Measurements from ENCODE around the gene PSME4. TPM values are rescaled to one million over a fixed set of nuclear protein-coding genes. Genes with fewer than 3 reads are reported as not detected.
A peak's percentile ranks its signal among the peaks of the same experiment; 100 is the strongest.
"Not testable (repeated sequence)": the region's sequence is repeated elsewhere in the genome, so short reads cannot be mapped to it uniquely, and the experiment has no call there.

PSME4 gene
- total RNA-seq, 2 donors from 2014 or later, result 64.5 to 80.4 TPM

DNA sequence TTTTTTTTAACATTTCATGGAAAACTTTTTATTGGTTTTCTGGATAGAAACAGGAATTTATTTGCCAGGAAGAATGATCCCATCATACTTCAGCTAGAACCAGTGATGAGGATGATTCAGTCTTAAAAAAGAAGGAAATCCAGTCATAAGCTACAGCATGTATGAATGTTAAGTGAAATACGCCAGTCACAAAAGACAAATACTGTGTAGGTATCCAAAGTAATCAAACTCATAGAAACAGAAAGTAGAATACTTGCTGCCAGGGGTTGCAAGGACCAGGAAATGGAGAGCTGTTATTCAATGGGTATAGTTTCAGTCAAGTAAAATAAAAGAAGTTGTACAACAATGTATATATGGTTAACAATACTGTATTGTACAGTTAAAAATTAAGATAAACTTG lies 21.3 kb downstream of the PSME4 start:
- H3K4me1 Mint-ChIP-seq, result peaks cover 20% of the 10 kb centered on the region
- ATAC-seq, result no peak
- H3K9me3 ChIP-seq (ENCODE audit: control insufficient read depth, low read length, poor library complexity, severe bottlenecking), result no peaks in the 10 kb centered on the region
- H3K27me3 Mint-ChIP-seq, result no peaks in the 10 kb centered on the region
- H3K4me3 Mint-ChIP-seq, result no peak overlapping the region
- no peak for DNase-seq
- H3K36me3 Mint-ChIP-seq (ENCODE audit: low read depth), result peaks cover 2% of the 10 kb centered on the region
- no peak overlapping the region for H3K27ac Mint-ChIP-seq

DNA sequence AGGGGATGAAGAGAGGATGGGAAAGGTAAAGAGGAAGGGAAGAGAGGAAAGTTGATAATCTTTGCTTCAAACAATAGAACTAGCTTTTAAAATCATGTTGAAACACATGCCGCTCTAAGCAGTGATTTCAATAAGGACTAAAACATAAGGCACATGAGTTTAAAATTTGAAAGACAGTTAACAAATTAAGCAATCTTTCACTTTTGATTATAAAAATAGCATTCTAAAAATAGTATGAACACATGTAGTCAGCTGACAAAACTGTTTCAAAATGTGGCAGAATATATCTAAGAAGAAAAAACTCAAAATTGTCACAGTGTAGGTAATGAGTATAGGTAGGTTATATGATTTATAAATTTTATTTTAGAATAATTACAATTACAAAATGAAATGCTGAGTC lies 25.3 kb downstream of the PSME4 start:
- DNase-seq (no peak), ATAC-seq (no peak)
- Mint-ChIP-seq H3K27ac (peak overlapping the region; percentile 41), H3K4me1 (peaks cover 17% of the 10 kb centered on the region), H3K36me3 (ENCODE audit: low read depth) (peaks cover 2% of the 10 kb centered on the region), H3K4me3 (no peak overlapping the region), H3K27me3 (no peaks in the 10 kb centered on the region)
- H3K9me3 ChIP-seq (ENCODE audit: control insufficient read depth, low read length, poor library complexity, severe bottlenecking), result no peaks in the 10 kb centered on the region

DNA sequence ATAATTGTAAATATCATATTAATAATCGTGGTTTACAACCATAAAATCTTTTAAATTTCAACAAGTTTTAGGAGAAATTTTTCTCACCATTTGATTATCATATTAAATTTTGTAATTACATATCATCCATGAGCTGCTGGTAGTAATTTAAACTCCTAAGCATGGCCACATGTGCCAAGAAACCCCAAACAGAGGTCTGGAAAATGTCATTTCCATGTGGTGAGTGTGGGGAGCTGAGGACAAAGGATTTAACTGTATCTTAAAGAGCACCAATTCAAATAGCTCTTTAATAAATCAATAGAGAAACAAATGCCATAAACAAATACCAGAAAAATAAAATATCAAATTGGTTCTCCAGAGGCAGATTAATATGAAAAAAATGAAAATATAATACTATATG lies 26.3 kb downstream of the PSME4 start:
- ATAC-seq, result no peak
- no peaks in the 10 kb centered on the region for H3K9me3 ChIP-seq (ENCODE audit: control insufficient read depth, low read length, poor library complexity, severe bottlenecking)
- no peaks in the 10 kb centered on the region for H3K27me3 Mint-ChIP-seq
- peaks cover 2% of the 10 kb centered on the region for H3K36me3 Mint-ChIP-seq (ENCODE audit: low read depth)
- no peak overlapping the region for H3K27ac Mint-ChIP-seq
- no peak for DNase-seq
- peaks cover 17% of the 10 kb centered on the region for H3K4me1 Mint-ChIP-seq
- H3K4me3 Mint-ChIP-seq, result no peak overlapping the region

DNA sequence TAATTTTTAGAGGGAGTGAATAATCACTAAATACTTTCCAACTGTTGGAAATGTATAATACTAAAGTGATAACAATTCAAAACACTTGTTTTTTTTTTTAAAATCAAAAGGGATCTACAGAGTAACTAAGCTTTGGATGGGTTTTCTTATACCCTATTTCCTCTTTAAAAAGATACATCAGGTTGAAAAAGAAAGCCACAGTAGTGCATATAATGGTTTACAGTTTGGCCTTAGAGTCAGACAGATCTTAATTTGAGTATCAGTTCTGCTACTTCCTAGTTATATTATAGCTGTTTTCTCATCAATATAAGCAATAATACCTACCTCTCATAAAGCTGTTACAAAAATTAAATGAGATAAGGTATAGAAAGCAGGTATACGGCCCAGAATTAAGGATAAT lies 28.5 kb downstream of the PSME4 start:
- Mint-ChIP-seq H3K4me3 (no peak overlapping the region), H3K36me3 (ENCODE audit: low read depth) (peaks cover 2% of the 10 kb centered on the region), H3K27ac (no peak overlapping the region), H3K4me1 (peaks cover 14% of the 10 kb centered on the region), H3K27me3 (no peaks in the 10 kb centered on the region)
- no peaks in the 10 kb centered on the region for H3K9me3 ChIP-seq (ENCODE audit: control insufficient read depth, low read length, poor library complexity, severe bottlenecking)
- ATAC-seq, result no peak
- no peak for DNase-seq

DNA sequence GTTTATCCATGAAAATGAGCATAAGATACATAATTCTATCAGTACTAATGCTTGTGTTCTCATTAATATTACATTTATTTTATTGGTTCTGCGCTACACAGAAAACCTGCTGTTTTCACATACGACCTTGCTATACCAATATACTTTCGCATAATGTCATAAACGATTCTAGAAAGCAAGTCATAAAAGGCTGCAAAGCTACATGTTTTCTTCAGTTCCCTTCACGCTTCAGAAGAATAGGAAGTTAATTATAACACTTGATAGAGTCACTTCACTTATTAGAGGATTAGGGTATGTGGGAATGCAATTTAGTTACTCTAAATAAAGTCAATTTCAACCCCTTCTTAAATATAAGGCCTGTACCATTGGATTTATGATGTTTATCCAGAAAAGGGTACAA lies 29.0 kb downstream of the PSME4 start:
- no peak overlapping the region for H3K27ac Mint-ChIP-seq
- H3K36me3 Mint-ChIP-seq (ENCODE audit: low read depth), result peaks cover 5% of the 10 kb centered on the region
- peaks cover 10% of the 10 kb centered on the region for H3K4me1 Mint-ChIP-seq
- no peak overlapping the region for H3K4me3 Mint-ChIP-seq
- no peaks in the 10 kb centered on the region for H3K27me3 Mint-ChIP-seq
- ATAC-seq (no peak), DNase-seq (no peak)
- no peaks in the 10 kb centered on the region for H3K9me3 ChIP-seq (ENCODE audit: control insufficient read depth, low read length, poor library complexity, severe bottlenecking)

DNA sequence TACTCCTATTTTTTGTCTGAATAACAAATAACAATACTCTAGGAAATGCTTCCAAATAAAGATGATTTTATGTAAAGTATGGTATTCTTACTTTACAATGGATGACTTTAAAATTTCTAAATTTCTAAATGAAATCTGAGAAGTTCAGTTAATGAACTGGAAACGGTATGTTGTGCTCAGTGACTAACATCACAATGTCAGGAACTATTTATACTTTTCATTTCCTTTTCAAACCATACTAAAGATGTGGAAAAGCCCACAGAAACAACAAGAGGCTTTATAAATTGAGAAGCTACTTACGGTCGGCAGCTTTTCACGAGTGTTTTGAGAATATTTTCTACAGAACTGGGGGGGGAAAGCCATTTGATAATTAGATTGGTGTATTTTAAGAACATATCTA lies 31.1 kb downstream of the PSME4 start:
- no peak overlapping the region for H3K27ac Mint-ChIP-seq
- H3K4me1 Mint-ChIP-seq, result peaks cover 6% of the 10 kb centered on the region
- H3K36me3 Mint-ChIP-seq (ENCODE audit: low read depth), result peaks cover 3% of the 10 kb centered on the region

DNA sequence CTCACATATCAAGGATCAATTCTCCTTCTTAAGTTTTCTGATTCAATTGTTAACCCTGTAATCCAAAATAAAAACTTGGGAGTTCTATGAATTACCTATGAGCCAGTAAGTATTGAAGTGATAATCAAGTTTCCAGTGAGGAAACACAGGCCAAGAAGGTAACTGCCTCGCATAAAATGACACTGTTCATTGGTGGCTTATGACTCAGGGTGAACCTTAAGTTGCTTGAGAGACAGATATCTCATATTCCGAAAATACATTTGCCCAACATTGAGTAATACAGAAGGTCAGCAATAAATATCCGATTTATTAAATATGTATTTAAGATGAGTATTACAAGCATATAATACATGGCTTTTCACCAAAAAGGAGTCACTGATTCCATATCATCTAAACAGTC lies 31.9 kb downstream of the PSME4 start:
- Mint-ChIP-seq H3K4me3 (no peak overlapping the region), H3K27me3 (no peaks in the 10 kb centered on the region), H3K27ac (no peak overlapping the region), H3K4me1 (peaks cover 6% of the 10 kb centered on the region), H3K36me3 (ENCODE audit: low read depth) (peaks cover 4% of the 10 kb centered on the region)
- no peaks in the 10 kb centered on the region for H3K9me3 ChIP-seq (ENCODE audit: control insufficient read depth, low read length, poor library complexity, severe bottlenecking)
- DNase-seq (no peak), ATAC-seq (no peak)

More for the DNA sequence above, 31.1 kb downstream of the PSME4 start:
- no peak overlapping the region for H3K4me3 Mint-ChIP-seq
- ATAC-seq (no peak), DNase-seq (no peak)
- H3K27me3 Mint-ChIP-seq, result no peaks in the 10 kb centered on the region
- H3K9me3 ChIP-seq (ENCODE audit: control insufficient read depth, low read length, poor library complexity, severe bottlenecking), result no peaks in the 10 kb centered on the region

DNA sequence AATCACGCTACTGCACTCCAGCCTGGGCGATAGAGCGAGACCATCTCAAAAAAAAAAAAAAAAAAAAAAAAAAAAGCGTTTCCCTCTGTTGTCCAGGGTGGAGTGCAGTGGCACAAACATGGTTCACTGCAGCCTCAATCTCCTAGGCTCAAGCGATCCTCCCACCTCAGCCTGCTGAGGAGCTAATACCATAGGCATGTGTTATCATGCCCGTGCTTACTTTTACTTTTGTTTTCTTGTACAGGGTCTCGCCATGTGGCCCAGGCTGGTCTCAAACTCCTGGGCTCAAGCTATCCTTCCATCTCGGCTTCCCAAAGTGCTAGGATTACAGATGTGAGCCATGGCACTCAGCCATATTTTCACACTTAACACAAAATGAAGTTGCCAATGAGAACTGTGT lies 37.5 kb downstream of the PSME4 start:
- no peak overlapping the region for H3K4me3 Mint-ChIP-seq
- H3K27ac Mint-ChIP-seq, result no peak overlapping the region
- no peaks in the 10 kb centered on the region for H3K9me3 ChIP-seq (ENCODE audit: control insufficient read depth, low read length, poor library complexity, severe bottlenecking)
- no peaks in the 10 kb centered on the region for H3K27me3 Mint-ChIP-seq
- no peak for DNase-seq
- no peak for ATAC-seq
- H3K4me1 Mint-ChIP-seq, result peaks cover 5% of the 10 kb centered on the region
- peaks cover 12% of the 10 kb centered on the region for H3K36me3 Mint-ChIP-seq (ENCODE audit: low read depth)

DNA sequence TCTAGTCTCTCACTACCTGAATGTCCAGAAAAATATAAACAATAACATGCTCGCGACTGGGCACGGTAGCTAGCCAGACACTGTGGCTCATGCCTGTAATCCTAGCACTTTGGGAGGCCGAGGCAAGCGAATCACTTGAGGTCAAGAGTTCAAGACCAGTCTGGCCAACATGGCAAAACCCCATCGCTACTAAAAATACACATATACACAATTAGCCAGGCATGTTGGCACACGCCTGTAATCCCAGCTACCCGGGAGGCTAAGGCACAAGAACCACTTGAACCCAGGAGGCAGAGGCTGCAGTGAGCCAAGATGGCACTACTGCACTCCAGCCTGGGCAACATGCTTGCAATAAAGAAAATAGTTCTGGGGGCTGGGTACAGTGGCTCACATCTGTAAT lies 44.5 kb downstream of the PSME4 start:
- H3K36me3 Mint-ChIP-seq (ENCODE audit: low read depth); H3K27me3 Mint-ChIP-seq; DNase-seq; H3K9me3 ChIP-seq (ENCODE audit: control insufficient read depth, low read length, poor library complexity, severe bottlenecking); H3K27ac Mint-ChIP-seq; H3K4me3 Mint-ChIP-seq; ATAC-seq; H3K4me1 Mint-ChIP-seq: not testable (repeated sequence)

DNA sequence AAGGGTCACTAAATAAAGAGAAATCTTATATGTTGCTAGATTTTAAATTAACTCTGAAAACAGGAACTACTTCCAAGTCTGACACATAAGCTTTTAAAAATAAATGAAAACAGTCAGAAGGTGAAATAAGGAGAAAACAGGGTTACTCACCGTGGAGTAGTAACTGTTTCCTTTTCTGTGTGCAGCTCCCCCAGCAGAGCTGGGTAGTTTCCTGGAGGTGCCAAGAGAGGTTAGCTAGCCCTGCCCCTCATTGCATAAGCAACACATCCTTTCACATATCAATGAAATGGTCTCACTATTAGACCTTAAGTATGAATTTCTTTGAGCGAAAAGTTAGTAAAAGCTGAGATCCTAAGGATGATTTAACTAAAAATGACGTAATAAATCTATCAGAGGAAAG lies 57.1 kb downstream of the PSME4 start:
- ATAC-seq, result peak; percentile 64
- no peaks in the 10 kb centered on the region for H3K9me3 ChIP-seq (ENCODE audit: control insufficient read depth, low read length, poor library complexity, severe bottlenecking)
- H3K27ac Mint-ChIP-seq, result peak overlapping the region; percentile 41
- H3K4me1 Mint-ChIP-seq, result peaks cover 4% of the 10 kb centered on the region
- no peak overlapping the region for H3K4me3 Mint-ChIP-seq
- no peaks in the 10 kb centered on the region for H3K27me3 Mint-ChIP-seq
- no peak for DNase-seq
- H3K36me3 Mint-ChIP-seq (ENCODE audit: low read depth), result peaks cover 2% of the 10 kb centered on the region

DNA sequence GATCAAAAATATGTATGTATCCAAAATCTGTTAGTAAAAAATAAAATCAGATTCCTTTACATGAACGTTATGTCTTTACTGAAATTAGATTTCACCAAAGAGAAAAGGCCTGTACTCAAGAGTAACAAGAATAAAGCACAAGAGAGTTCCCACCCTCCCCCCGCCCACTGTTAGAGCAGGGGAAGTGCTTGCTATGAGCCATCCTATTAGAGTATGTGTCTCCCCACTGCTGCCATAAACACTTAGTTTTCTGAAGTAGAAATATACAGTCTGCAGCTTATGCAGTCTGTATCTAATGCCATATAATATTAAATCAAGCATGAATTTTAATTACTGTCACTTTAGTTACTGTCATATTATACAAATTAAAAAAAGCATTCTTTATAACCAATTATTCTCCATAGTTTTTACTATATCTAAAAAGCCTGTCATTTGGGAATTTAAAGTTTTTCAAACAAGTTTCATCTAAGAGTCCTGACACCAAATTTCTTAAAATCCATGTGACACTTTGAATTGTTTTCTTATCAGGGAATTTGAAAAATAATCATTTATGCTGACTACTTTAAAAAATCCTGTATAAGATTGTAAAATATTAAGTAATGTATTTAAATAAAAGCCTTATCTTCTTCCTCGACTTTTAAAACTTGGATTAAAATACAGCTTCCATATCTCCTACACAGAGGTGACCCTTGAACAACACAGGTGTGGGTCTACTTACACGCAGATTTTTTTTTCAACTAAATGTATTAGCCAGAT lies 59.2 kb downstream of the PSME4 start:
- Mint-ChIP-seq H3K36me3 (ENCODE audit: low read depth) (peaks cover 8% of the 10 kb centered on the region), H3K4me1 (peaks cover 8% of the 10 kb centered on the region), H3K27me3 (no peaks in the 10 kb centered on the region), H3K27ac (peak overlapping the region; percentile 41), H3K4me3 (no peak overlapping the region)
- no peaks in the 10 kb centered on the region for H3K9me3 ChIP-seq (ENCODE audit: control insufficient read depth, low read length, poor library complexity, severe bottlenecking)
- no peak for ATAC-seq
- DNase-seq, result no peak

DNA sequence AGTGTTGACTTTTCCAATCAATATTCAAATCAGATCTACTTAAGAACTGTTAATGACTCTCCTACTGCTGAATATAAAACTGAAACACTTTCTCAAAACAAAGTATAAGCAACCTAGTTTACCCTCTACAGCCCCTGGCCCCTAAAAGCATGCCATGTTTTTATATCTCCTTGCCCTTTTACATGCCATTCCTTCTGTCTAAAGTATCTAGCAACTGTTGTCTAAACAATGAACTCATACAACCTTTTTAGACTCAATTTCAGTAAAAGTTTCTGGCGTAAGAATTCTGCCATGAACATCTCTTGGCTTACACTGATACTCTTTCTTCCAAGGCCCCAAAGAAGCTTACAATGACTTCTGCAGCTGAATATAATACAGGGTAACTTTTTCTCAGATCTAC lies 63.2 kb downstream of the PSME4 start:
- DNase-seq (no peak), ATAC-seq (no peak)
- peaks cover 11% of the 10 kb centered on the region for H3K4me1 Mint-ChIP-seq
- no peaks in the 10 kb centered on the region for H3K27me3 Mint-ChIP-seq
- H3K9me3 ChIP-seq (ENCODE audit: control insufficient read depth, low read length, poor library complexity, severe bottlenecking), result no peaks in the 10 kb centered on the region
- H3K36me3 Mint-ChIP-seq (ENCODE audit: low read depth), result peaks cover 15% of the 10 kb centered on the region
- H3K27ac Mint-ChIP-seq, result no peak overlapping the region
- peak overlapping the region; percentile 31 for H3K4me3 Mint-ChIP-seq

DNA sequence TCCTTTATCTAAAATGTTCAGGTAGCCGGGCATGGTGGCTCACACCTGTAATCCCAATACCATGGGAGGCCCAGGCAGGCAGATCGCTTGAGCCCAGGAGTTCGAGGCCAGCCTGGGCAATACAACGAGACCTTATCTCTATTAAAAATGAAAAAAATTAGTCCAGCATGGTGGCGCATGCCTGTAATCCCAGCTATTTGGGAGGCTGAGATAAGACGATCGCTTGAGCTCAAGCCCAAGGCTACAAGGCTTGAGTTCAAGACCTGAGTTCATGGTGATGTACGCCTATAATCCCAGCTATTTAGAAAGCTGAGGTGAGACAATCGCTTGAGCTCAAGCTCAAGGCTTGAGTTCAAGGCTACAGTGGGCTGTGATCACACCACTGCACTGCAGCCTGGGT lies 65.4 kb downstream of the PSME4 start:
- Mint-ChIP-seq H3K27me3 (no peaks in the 10 kb centered on the region), H3K4me1 (peaks cover 7% of the 10 kb centered on the region), H3K36me3 (ENCODE audit: low read depth) (peaks cover 18% of the 10 kb centered on the region), H3K27ac (no peak overlapping the region), H3K4me3 (no peak overlapping the region)
- DNase-seq, result no peak
- H3K9me3 ChIP-seq (ENCODE audit: control insufficient read depth, low read length, poor library complexity, severe bottlenecking), result no peaks in the 10 kb centered on the region
- ATAC-seq, result no peak

DNA sequence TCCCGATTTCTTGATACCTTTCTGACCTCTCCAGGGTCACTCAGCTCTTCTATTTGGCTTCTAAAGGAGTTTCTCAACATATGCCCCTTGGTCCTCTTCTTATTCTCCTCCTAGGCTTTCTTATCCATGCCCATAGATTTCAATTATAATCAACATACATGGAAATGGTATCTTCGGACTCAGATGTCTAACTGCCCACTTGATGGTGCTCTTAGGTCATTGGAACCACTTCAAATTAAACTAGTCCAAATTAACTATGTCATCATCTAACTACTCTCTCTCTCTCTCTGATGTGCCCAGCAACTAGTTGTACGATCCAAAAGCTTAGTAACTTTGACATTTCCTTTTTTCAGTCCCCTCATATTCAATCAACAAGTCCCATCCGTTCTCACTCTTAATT lies 67.8 kb downstream of the PSME4 start:
- peaks cover 21% of the 10 kb centered on the region for H3K36me3 Mint-ChIP-seq (ENCODE audit: low read depth)
- peaks cover 10% of the 10 kb centered on the region for H3K4me1 Mint-ChIP-seq
- no peaks in the 10 kb centered on the region for H3K27me3 Mint-ChIP-seq
- ATAC-seq (no peak), DNase-seq (no peak)
- no peak overlapping the region for H3K4me3 Mint-ChIP-seq
- H3K27ac Mint-ChIP-seq, result peak overlapping the region; percentile 77
- H3K9me3 ChIP-seq (ENCODE audit: control insufficient read depth, low read length, poor library complexity, severe bottlenecking), result no peaks in the 10 kb centered on the region

All from T-helper 17 cell (primary cell).